ENCODE results near the gene SPEN.

- TF ChIP-seq POLR2A (IDR thresholded peaks at IDR 0.05; ENCODE audit: low read length) = no peak
- no peak for TF ChIP-seq GATA1 (IDR thresholded peaks at IDR 0.05; ENCODE audit: low read depth, low read length)
These were observed 9.4 kb downstream of the SPEN start for GRCh38 chr1:15856888-15857287.
